ENCODE measurements around the gene FFAR2. TPM values are rescaled to one million over a fixed set of nuclear protein-coding genes. Genes with fewer than 3 reads are reported as not detected.

The FFAR2 gene
- total RNA-seq, 1 experiment from 2014 or later = not detected

DNA sequence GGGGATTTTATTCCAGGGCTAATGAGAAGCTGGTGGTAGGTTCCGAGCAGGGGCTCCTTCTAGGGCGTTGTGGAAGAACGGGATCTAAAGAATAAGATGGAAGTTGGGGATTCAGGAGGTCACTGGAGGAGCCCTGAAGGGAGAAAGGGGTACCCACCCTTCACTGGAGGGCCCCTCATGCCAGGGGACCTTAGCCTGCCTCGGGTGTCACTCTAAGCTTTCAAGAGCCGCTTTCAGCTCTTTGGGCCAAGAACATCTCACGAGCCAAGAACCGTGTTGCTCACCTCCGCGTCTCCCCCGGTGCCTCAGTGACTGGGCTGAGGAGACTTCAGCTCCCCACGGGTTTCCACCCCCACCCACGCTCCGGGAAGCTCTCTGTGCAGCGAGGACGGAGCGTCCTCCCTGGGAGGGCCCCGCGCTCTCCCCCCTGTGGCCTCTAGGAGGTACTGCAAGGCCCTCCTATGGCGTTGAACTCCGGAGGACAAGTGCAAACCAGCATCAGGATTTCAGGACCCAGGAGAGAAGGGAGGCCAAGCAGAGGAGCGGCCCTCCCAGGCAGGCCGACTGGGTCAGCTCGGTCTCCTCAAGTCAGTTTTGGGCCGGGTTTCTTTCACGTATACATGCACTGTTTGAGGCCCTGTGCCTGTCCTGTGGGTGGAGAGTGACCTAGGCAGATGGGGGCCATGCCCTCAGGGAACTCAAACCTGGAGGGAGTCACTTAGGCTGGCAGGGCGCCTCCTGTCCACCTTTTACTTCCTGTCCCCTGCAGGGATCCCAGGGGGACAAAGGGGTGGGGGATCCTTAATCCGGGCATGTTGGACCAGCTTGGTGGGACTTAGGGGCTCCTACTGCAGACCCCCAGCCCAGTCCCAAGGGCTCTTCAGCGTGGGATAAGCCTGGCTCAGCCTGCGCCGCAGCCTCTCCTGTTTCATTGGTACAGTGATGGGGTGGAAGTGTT is 47.3 kb downstream of the FFAR2 start:
- H3K4me1 Mint-ChIP-seq = peaks cover 16 to 20% of the 10 kb centered on the region in 2 experiments
- H3K9me3 Mint-ChIP-seq = no peaks in the 10 kb centered on the region
- no peaks in the 10 kb centered on the region for H3K79me1 ChIP-seq (ENCODE audit: insufficient read depth, low read depth, low read length, poor library complexity, severe bottlenecking)
- no peak overlapping the region for H2AK5ac ChIP-seq (ENCODE audit: insufficient read length, low read length)
- H3K4me3 Mint-ChIP-seq = no peak overlapping the region; a peak in 3 of 5 replicates
- no peak overlapping the region for H4K8ac ChIP-seq (replicated peaks; ENCODE audit: insufficient read length, low read depth, low read length)
- no peaks in the 10 kb centered on the region for H4K20me1 ChIP-seq (ENCODE audit: control insufficient read depth, insufficient read depth, insufficient read length)
- no peak overlapping the region for H2BK120ac ChIP-seq (ENCODE audit: low read depth, low read length, poor library complexity, severe bottlenecking)
- no peak overlapping the region for H2AFZ ChIP-seq (ENCODE audit: low read length)
- no peak overlapping the region for H2BK15ac ChIP-seq (ENCODE audit: low read depth, low read length)
- no peak overlapping the region for H3K27ac ChIP-seq (ENCODE audit: insufficient read length, low read depth, low read length)
- H3K27me3 ChIP-seq (ENCODE audit: insufficient read depth, low read length) = no peaks in the 10 kb centered on the region
- H3K23ac ChIP-seq (ENCODE audit: insufficient read length, low read depth, low read length) = no peak overlapping the region
- no peak overlapping the region for H3K18ac ChIP-seq (ENCODE audit: insufficient read length, low read depth, low read length)
- H2BK5ac ChIP-seq (ENCODE audit: insufficient read length, low read length) = no peak overlapping the region
- H3K9ac ChIP-seq (ENCODE audit: extremely low read depth, insufficient read length, low read length) = no peak overlapping the region
- peak; percentile 76 for DNase-seq
- peak overlapping the region in 1 of 3 experiments; percentile 66; a peak in 1 of 7 replicates for H3K27ac Mint-ChIP-seq
- peak; percentile 95 for TF ChIP-seq CTCF (conservative IDR thresholded peaks at IDR 0.05)
- H3K4me1 ChIP-seq (ENCODE audit: insufficient read depth, low read length) = no peaks in the 10 kb centered on the region
- H3K79me2 ChIP-seq (ENCODE audit: insufficient read depth, low read length) = no peaks in the 10 kb centered on the region
- no peak overlapping the region for H2BK20ac ChIP-seq (ENCODE audit: low read depth, low read length, poor library complexity, severe bottlenecking)
- peaks cover 20 to 41% (median 36%) of the 10 kb centered on the region in 3 experiments; a peak in 6 of 7 replicates for H3K36me3 Mint-ChIP-seq (ENCODE audit: insufficient read depth in 1 of 3, low read depth in 3 of 3)
- H3K56ac ChIP-seq (ENCODE audit: insufficient read length, low read depth, low read length) = no peak overlapping the region
- no peak overlapping the region for H4K91ac ChIP-seq (ENCODE audit: insufficient read length, low read depth, low read length)
- no peaks in the 10 kb centered on the region for H3K23me2 ChIP-seq (ENCODE audit: insufficient read length, low read depth, low read length, poor library complexity, severe bottlenecking)
- peaks cover 29% of the 10 kb centered on the region for H3K27me3 Mint-ChIP-seq (ENCODE audit: low read depth)
- no peak overlapping the region for H3T11ph ChIP-seq (ENCODE audit: low read length)
- no peak overlapping the region for H3K14ac ChIP-seq (ENCODE audit: insufficient read depth, low read length)
- H3K4ac ChIP-seq (ENCODE audit: low read depth, low read length) = no peak overlapping the region
- WGBS (ENCODE audit: extremely low coverage, insufficient read length, low lambda C conversion rate) = no CpG with 5 or more reads among the region's 30 CpGs
- H2BK12ac ChIP-seq (ENCODE audit: insufficient read length, low read depth, low read length) = no peak overlapping the region
- no peak overlapping the region for H4K5ac ChIP-seq (ENCODE audit: insufficient read length, low read depth, low read length)
- no peaks in the 10 kb centered on the region for H3K9me3 ChIP-seq (ENCODE audit: control insufficient read depth, low read depth, low read length)
- no peak overlapping the region for H3K4me2 ChIP-seq (ENCODE audit: insufficient read depth, insufficient read length, low read length)

Data from H9 (cell line).